MM.1S (cell line): ENCODE measurements around the gene MAP3K12.

Experiments used
- CTCF ChIP-seq: fragments of 300-600 bp; sonication (generic); IDR thresholded peaks from 2 replicates; pipeline ENCODE4 v1.5.1; 2016; ENCODE audit warnings: antibody characterized with exemption, low read length, mixed read lengths
- EZH2 ChIP-seq: fragments of 300-600 bp; sonication (generic); optimal IDR thresholded peaks from 2 replicates; pipeline ENCODE3; 2017; ENCODE audit warnings: low read depth, mild to moderate bottlenecking, antibody characterized with exemption, low read length, mixed read lengths

GRCh38 chr12:53514628-53515290, 15.5 kb upstream of the MAP3K12 start:
- no peak for TF ChIP-seq EZH2
- TF ChIP-seq CTCF = no peak
